ENCODE results near the gene PNMT. TPM values are rescaled to one million over a fixed set of nuclear protein-coding genes. Genes with fewer than 3 reads are reported as not detected.

Gene PNMT
- total and polyA plus RNA-seq, 10 donors, result 0.28 to 2.4 (median 0.65) TPM; not detected in 4

DNA sequence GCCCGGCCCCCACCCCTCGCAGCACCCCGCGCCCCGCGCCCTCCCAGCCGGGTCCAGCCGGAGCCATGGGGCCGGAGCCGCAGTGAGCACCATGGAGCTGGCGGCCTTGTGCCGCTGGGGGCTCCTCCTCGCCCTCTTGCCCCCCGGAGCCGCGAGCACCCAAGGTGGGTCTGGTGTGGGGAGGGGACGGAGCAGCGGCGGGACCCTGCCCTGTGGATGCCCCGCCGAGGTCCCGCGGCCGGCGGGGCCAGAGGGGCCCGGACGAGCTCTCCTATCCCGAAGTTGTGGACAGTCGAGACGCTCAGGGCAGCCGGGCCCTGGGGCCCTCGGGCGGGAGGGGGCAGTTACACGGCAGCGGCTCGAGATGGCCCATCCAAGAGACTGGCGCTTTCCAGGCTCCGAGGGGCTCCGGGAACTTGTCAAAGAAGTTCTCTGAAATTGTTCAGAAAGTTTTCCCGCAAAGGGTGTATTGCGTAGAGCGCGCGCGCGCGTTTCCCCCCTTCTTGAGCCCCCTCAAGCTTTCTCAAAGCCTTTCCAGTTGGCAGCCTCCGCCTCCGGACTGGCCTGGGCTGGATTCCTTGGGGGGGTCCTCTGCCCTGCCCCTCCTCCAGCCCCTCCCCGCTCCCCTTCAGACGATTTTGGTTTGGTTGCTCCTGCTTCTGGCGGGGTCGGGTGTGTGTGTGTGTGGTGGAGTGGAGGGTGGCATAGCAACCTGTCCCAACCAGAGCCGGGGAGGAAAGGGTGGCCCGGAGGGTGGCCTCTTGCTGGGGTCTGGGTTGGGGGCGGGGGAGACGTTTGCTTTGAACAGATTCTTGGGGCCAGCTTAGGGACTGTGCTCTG is 32.1 kb downstream of the PNMT start:
- Histone ChIP-seq H3K36me3 (no peaks in the 10 kb centered on the region), H3K27me3 (replicated peaks in 1 of 7) (peaks cover 0 to 40% (median 24%) of the 10 kb centered on the region in 7 donors), H3K27ac (peak overlapping the region in 6 of 8 donors; percentile 10 to 70 (median 51)), H3K9me3 (no peaks in the 10 kb centered on the region), H3K4me1 (peaks cover 0 to 22% (median 5%) of the 10 kb centered on the region in 6 donors), H3K4me3 (peak overlapping the region; percentile 31 to 66 (median 42))
- intact Hi-C loops (cut with DNase I; ENCODE audit: low total_unique reads), result no loop called here
- no peak for TF ChIP-seq POLR2A (IDR thresholded peaks at IDR 0.05)
- no peak for TF ChIP-seq POLR2AphosphoS5 (IDR thresholded peaks at IDR 0.05)
- TF ChIP-seq, protein P1, sequence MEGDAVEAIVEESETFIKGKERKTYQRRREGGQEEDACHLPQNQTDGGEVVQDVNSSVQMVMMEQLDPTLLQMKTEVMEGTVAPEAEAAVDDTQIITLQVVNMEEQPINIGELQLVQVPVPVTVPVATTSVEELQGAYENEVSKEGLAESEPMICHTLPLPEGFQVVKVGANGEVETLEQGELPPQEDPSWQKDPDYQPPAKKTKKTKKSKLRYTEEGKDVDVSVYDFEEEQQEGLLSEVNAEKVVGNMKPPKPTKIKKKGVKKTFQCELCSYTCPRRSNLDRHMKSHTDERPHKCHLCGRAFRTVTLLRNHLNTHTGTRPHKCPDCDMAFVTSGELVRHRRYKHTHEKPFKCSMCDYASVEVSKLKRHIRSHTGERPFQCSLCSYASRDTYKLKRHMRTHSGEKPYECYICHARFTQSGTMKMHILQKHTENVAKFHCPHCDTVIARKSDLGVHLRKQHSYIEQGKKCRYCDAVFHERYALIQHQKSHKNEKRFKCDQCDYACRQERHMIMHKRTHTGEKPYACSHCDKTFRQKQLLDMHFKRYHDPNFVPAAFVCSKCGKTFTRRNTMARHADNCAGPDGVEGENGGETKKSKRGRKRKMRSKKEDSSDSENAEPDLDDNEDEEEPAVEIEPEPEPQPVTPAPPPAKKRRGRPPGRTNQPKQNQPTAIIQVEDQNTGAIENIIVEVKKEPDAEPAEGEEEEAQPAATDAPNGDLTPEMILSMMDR (IDR thresholded peaks at IDR 0.05 in 8 of 11, conservative IDR thresholded peaks at IDR 0.05 in 3 of 11), result no peak
- no peak for DNase-seq
- 3 to 14% (median 4%) methylated on average over 19 to 57 of the region's 57 CpGs for WGBS, 5 donors

DNA sequence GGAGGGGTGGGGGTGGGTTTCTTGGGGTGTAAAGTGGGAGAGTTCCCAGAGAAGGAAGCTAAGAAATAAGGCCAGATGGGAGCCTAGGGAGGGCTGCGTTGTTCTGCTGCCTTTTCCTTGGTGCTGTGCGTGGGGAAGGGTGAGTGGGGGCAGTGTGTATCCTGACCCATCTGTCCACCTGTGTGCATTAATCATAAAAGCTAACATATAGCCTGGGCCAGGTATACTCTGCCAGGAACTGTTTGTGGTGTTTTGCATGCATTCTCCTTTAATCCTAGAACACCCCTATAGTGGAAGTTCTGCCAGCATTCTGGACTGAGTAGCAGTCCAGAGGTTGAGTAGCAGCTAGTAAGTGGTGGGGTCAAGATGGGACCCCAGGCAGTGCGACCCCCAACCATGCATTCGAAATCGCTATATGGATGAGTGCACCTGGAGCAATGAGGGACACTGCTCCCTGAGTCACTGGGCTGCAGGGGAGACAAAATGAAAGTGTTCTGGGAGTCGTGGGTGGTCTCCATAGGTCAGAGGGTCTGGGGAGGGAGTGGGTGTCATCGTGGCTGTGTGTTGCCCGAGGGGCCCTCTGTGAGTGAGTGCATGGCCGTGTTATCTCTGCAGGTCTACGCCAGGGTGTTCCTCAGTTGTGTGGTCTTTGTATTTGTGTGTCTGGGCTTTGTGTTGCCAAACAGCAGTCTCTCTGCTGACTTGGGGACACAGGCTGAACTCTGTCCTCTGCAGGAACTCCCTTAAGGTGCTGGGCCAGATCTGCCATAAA is 32.9 kb downstream of the PNMT start:
- DNase-seq, result no peak
- H3K4me1 ChIP-seq, result peaks cover 0 to 22% (median 5%) of the 10 kb centered on the region in 6 donors
- H3K27ac ChIP-seq, result no peak overlapping the region
- peak overlapping the region in 5 of 8 donors; percentile 34 to 66 (median 43) for H3K4me3 ChIP-seq
- no peaks in the 10 kb centered on the region for H3K36me3 ChIP-seq
- intact Hi-C loops (cut with DNase I; ENCODE audit: low total_unique reads), result no loop called here
- H3K9me3 ChIP-seq, result no peaks in the 10 kb centered on the region
- H3K27me3 ChIP-seq (replicated peaks in 1 of 7), result peaks cover 0 to 40% (median 24%) of the 10 kb centered on the region in 7 donors
- no peak for TF ChIP-seq POLR2AphosphoS5 (IDR thresholded peaks at IDR 0.05)
- TF ChIP-seq, protein P1 (IDR thresholded peaks at IDR 0.05 in 8 of 11, conservative IDR thresholded peaks at IDR 0.05 in 3 of 11), result no peak
- no peak for TF ChIP-seq POLR2A (IDR thresholded peaks at IDR 0.05)
- WGBS, 5 donors, result 52 to 67% (median 59%) methylated on average over 10 of the region's 10 CpGs

DNA sequence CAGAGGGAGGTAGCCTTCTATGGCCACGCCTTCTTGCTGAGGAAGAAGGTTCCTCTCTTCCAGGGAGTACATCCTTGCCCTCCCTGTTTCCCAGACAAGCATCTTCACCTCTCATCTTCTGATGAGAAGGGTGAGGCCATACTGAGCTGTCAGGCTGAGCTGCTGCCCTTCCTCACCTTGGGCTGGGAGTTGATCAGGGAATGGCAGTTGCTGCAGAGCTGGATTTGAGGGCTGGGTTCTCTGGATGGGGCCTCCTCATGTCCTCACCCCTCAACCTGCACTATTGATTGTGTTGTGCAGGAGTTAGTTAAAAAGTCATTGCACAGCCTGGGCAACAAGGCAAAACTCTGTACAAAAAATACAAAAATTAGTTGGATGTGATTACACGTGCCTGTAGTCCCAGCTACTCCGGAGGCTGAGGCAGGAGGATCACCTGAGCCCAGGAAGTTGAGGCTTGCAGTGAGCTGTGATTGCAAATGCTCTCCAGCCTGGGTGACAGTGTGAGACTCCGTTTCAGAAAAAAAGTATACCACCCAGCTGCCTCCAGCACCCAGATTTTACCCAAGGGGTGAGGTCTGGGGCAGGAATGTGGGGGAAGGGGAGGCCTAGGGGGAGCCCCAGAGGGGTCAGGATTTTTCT is 33.6 kb downstream of the PNMT start:
- H3K27ac ChIP-seq, result no peak overlapping the region
- no peak for DNase-seq
- WGBS, 5 donors, result 72 to 88% (median 82%) methylated on average over 4 of the region's 4 CpGs
- peaks cover 0 to 40% (median 24%) of the 10 kb centered on the region in 7 donors for H3K27me3 ChIP-seq (replicated peaks in 1 of 7)
- H3K9me3 ChIP-seq, result no peaks in the 10 kb centered on the region
- intact Hi-C loops (cut with DNase I; ENCODE audit: low total_unique reads), result no loop called here
- no peak for TF ChIP-seq POLR2A (IDR thresholded peaks at IDR 0.05)
- H3K4me1 ChIP-seq, result peaks cover 0 to 25% (median 6%) of the 10 kb centered on the region in 6 donors
- H3K36me3 ChIP-seq, result no peaks in the 10 kb centered on the region
- H3K4me3 ChIP-seq, result no peak overlapping the region

Measured in spleen (tissue), 11 donors.